LoVo (cell line): ENCODE results near the gene PLEKHA7.
"Not testable (repeated sequence)": the region's sequence is repeated elsewhere in the genome, so short reads cannot be mapped to it uniquely, and the experiment has no call there.

ENCODE experiments used
- DNase-seq: peaks from one replicate; pipeline ENCODE4 v3.0.0-alpha.2; 2016; ENCODE audit warnings: low spot score

PLEKHA7 gene

GRCh38 chr11:16977994-16978315 lies 36.3 kb downstream of the PLEKHA7 start:
- DNase-seq, result no peak

GRCh38 chr11:16977136-16977993 lies 36.8 kb downstream of the PLEKHA7 start:
- no peak for DNase-seq

- no peak for DNase-seq
Observed at GRCh38 chr11:16976379-16976778, 37.8 kb downstream of the PLEKHA7 start.

GRCh38 chr11:16975906-16976305 lies 38.3 kb downstream of the PLEKHA7 start:
- no peak for DNase-seq

GRCh38 chr11:16973338-16973964 lies 40.8 kb downstream of the PLEKHA7 start:
- no peak for DNase-seq

GRCh38 chr11:16969010-16969999 lies 44.9 kb downstream of the PLEKHA7 start:
- no peak for DNase-seq

- DNase-seq, result no peak
Observed at GRCh38 chr11:16968196-16968595, 46.0 kb downstream of the PLEKHA7 start.

- DNase-seq, result no peak
Observed at GRCh38 chr11:16966930-16967671, 47.1 kb downstream of the PLEKHA7 start.

GRCh38 chr11:16964501-16964900 lies 49.7 kb downstream of the PLEKHA7 start:
- no peak for DNase-seq

GRCh38 chr11:16963316-16963876 lies 50.8 kb downstream of the PLEKHA7 start:
- DNase-seq, result no peak

- not testable (repeated sequence) for DNase-seq
Observed at GRCh38 chr11:16962589-16962988, 51.6 kb downstream of the PLEKHA7 start.

- DNase-seq, result no peak
Observed at GRCh38 chr11:16962146-16962545, 52.1 kb downstream of the PLEKHA7 start.

- DNase-seq, result no peak
Observed at GRCh38 chr11:16960250-16960649, 54.0 kb downstream of the PLEKHA7 start.

GRCh38 chr11:16959602-16960001 lies 54.6 kb downstream of the PLEKHA7 start:
- DNase-seq, result no peak

GRCh38 chr11:16958833-16959232 lies 55.4 kb downstream of the PLEKHA7 start:
- no peak for DNase-seq

- peak; percentile 60 for DNase-seq
Observed at GRCh38 chr11:16956538-16957153, 57.6 kb downstream of the PLEKHA7 start.

- DNase-seq, result no peak
Observed at GRCh38 chr11:16953663-16954062, 60.6 kb downstream of the PLEKHA7 start.

- DNase-seq, result no peak
Observed at GRCh38 chr11:16946477-16947282, 67.5 kb downstream of the PLEKHA7 start.

- peak; percentile 66 for DNase-seq
Observed at GRCh38 chr11:16945671-16946469, 68.3 kb downstream of the PLEKHA7 start.
